Esophagus squamous epithelium (tissue), 5 donors: ENCODE results near the gene FAM171A1. TPM values are rescaled to one million over a fixed set of nuclear protein-coding genes. Genes with fewer than 3 reads are reported as not detected.

Experiments used
- DNase-seq: peaks from one replicate; lab custom pipeline; 2025; lab: John Stamatoyannopoulos, UW
- H3K27ac ChIP-seq, 4 donors: fragments of 200-600 bp; sonication (generic); one replicate each; pipeline ENCODE4 v1.5.1; 2016 to 2019; ENCODE audit warnings: mild to moderate bottlenecking in 1 of 4
- H3K27me3 ChIP-seq, 4 donors: fragments of 200-600 bp; sonication (generic); 1 replicate in 3 of 4; 2 replicates in 1 of 4; pipeline versions ENCODE4 v1.5.1 to v1.6.0; 2017 to 2021; ENCODE audit warnings: antibody characterized with exemption in 1 of 4
- H3K36me3 ChIP-seq, 3 donors: fragments of 200-600 bp; sonication (generic); one replicate each; pipeline ENCODE4 v1.5.1; 2016 to 2019
- H3K4me1 ChIP-seq, 3 donors: fragments of 200-600 bp; sonication (generic); one replicate each; pipeline ENCODE4 v1.5.1; 2017 to 2019
- H3K4me3 ChIP-seq, 4 donors: fragments of 200-600 bp; sonication (generic); 1 replicate in 3 of 4; 2 replicates in 1 of 4; pipeline ENCODE4 v1.5.1; 2016 to 2019; ENCODE audit warnings: mild to moderate bottlenecking in 2 of 4, moderate library complexity in 1 of 4
- H3K9me3 ChIP-seq, 3 donors: fragments of 200-600 bp; sonication (generic); one replicate each; pipeline ENCODE4 v1.5.1; 2016 to 2019
- CTCF ChIP-seq, 6 experiments: fragments of 450-650 bp in 4 of 6; fragments of 200-600 bp in 2 of 6; sonication (generic) in 2 of 6; IDR thresholded peaks; one replicate each; pipeline ENCODE4 v1.5.1; 2016 to 2019; ENCODE audit warnings: antibody characterized with exemption in 6 of 6, mild to moderate bottlenecking in 4 of 6, moderate library complexity in 4 of 6
- POLR2A ChIP-seq, 4 donors: fragments of 450-650 bp; IDR thresholded peaks; one replicate each; pipeline ENCODE4 v1.6.1; 2017; ENCODE audit warnings: antibody characterized with exemption in 4 of 4, mild to moderate bottlenecking in 4 of 4, moderate library complexity in 3 of 4
- WGBS, 2 donors: methylation state at CpG; one replicate each; pipeline ENCODE4 v1.1.5; 2018; 5-methylcytosine and 5-hydroxymethylcytosine counted together
- intact Hi-C: fragments of 100-400 bp; cut with DNase I; formaldehyde crosslinking; loops from one replicate; pipeline ENCODE4 v1.15.0; 2022
- total RNA-seq, 4 donors: library from RNA; depleted of rRNA; stranded (reverse); fragments of >200 nt; gene quantifications; one replicate each; pipeline ENCODE4 v1.1.0, GENCODE V29; 2016
- donor health status: DM: yes; HTN: yes; CAD: no.

The FAM171A1 gene
- total RNA-seq, 4 donors from 2014 or later: 3.8 to 10.9 (median 5.3) TPM

- H3K36me3 ChIP-seq: no peaks in the 10 kb centered on the region
- no peaks in the 10 kb centered on the region for H3K27me3 ChIP-seq
- H3K4me3 ChIP-seq: no peak overlapping the region
- TF ChIP-seq POLR2A (IDR thresholded peaks at IDR 0.05) (no peak), CTCF (IDR thresholded peaks at IDR 0.05) (no peak)
- intact Hi-C loops: no loop called here
- WGBS, 2 donors: 81 to 91% methylated on average over 6 to 7 of the region's 7 CpGs
- DNase-seq: no peak
- no peak overlapping the region for H3K27ac ChIP-seq
- no peaks in the 10 kb centered on the region for H3K9me3 ChIP-seq
- peaks cover 0 to 20% (median 6%) of the 10 kb centered on the region in 3 donors for H3K4me1 ChIP-seq
These were observed 80.4 kb downstream of the FAM171A1 start for GRCh38 chr10:15290671-15291070.

- peaks cover 0 to 14% (median 1%) of the 10 kb centered on the region in 3 donors for H3K4me1 ChIP-seq
- no peak for TF ChIP-seq CTCF (IDR thresholded peaks at IDR 0.05)
- no peak for TF ChIP-seq POLR2A (IDR thresholded peaks at IDR 0.05)
- intact Hi-C loops: no loop called here
- no peaks in the 10 kb centered on the region for H3K27me3 ChIP-seq
- no peak overlapping the region for H3K27ac ChIP-seq
- WGBS, 2 donors: 77 to 93% methylated on average over 4 of the region's 4 CpGs
- no peak overlapping the region for H3K4me3 ChIP-seq
- DNase-seq: no peak
- no peaks in the 10 kb centered on the region for H3K36me3 ChIP-seq
- H3K9me3 ChIP-seq: no peaks in the 10 kb centered on the region
These were observed 80.9 kb downstream of the FAM171A1 start for GRCh38 chr10:15290150-15290549.

- H3K27me3 ChIP-seq: no peaks in the 10 kb centered on the region
- H3K4me1 ChIP-seq: no peaks in the 10 kb centered on the region
- no peak overlapping the region for H3K27ac ChIP-seq
- WGBS, 2 donors: 61 to 72% methylated on average over 4 of the region's 4 CpGs
- intact Hi-C loops: no loop called here
- no peak for DNase-seq
- no peak overlapping the region for H3K4me3 ChIP-seq
- TF ChIP-seq CTCF (IDR thresholded peaks at IDR 0.05) (no peak), POLR2A (IDR thresholded peaks at IDR 0.05) (no peak)
- peaks cover 0 to 38% (median 0%) of the 10 kb centered on the region in 3 donors for H3K36me3 ChIP-seq
- H3K9me3 ChIP-seq: no peaks in the 10 kb centered on the region
These were observed 90.1 kb downstream of the FAM171A1 start for GRCh38 chr10:15280974-15281373.

GRCh38 chr10:15280462-15280861 is 90.6 kb downstream of the FAM171A1 start:
- 47 to 50% methylated on average over 4 of the region's 4 CpGs for WGBS, 2 donors
- H3K27ac ChIP-seq: no peak overlapping the region
- no peak for TF ChIP-seq POLR2A (IDR thresholded peaks at IDR 0.05)
- no peak for TF ChIP-seq CTCF (IDR thresholded peaks at IDR 0.05)
- no peak for DNase-seq
- peaks cover 0 to 40% (median 0%) of the 10 kb centered on the region in 3 donors for H3K36me3 ChIP-seq
- no peak overlapping the region for H3K4me3 ChIP-seq
- intact Hi-C loops: no loop called here
- H3K4me1 ChIP-seq: no peaks in the 10 kb centered on the region
- H3K9me3 ChIP-seq: no peaks in the 10 kb centered on the region
- no peaks in the 10 kb centered on the region for H3K27me3 ChIP-seq

- Histone ChIP-seq H3K27me3 (no peaks in the 10 kb centered on the region), H3K36me3 (peaks cover 0 to 47% (median 0%) of the 10 kb centered on the region in 3 donors), H3K9me3 (no peaks in the 10 kb centered on the region), H3K4me1 (no peaks in the 10 kb centered on the region), H3K27ac (no peak overlapping the region), H3K4me3 (no peak overlapping the region)
- TF ChIP-seq CTCF (IDR thresholded peaks at IDR 0.05): no peak
- no peak for TF ChIP-seq POLR2A (IDR thresholded peaks at IDR 0.05)
- WGBS, 2 donors: 80 to 93% methylated on average over 4 of the region's 4 CpGs
- intact Hi-C loops: no loop called here
- no peak for DNase-seq
These were observed 91.9 kb downstream of the FAM171A1 start for GRCh38 chr10:15279236-15279635.
